CD8-positive, alpha-beta memory T cell (primary cell): ENCODE data around the gene RABGAP1L. TPM values are rescaled to one million over a fixed set of nuclear protein-coding genes. Genes with fewer than 3 reads are reported as not detected.

Experiments
- CTCF ChIA-PET: fragments of 350-600 bp; sonication (Branson Sonifier 250); formaldehyde crosslinking; loops from one replicate; lab custom pipeline; 2021; ENCODE audit warnings: antibody characterized with exemption; lab: Charles Lee
- POLR2A ChIA-PET: fragments of 350-600 bp; sonication (Branson Sonifier 250); formaldehyde crosslinking; loops from one replicate; lab custom pipeline; 2021; ENCODE audit warnings: antibody characterized with exemption; lab: Charles Lee
- DNase-seq, 5 donors: peaks; one replicate each; pipeline versions ENCODE4 v3.0.0 to v3.0.0-alpha.2; 2020 to 2022; ENCODE audit warnings: mixed read lengths in 1 of 5
- H3K27ac ChIP-seq: one replicate; pipeline ENCODE4 v1.7.0; 2013; ENCODE audit warnings: low read depth, mild to moderate bottlenecking, low read length, moderate library complexity
- H3K27me3 ChIP-seq: 2 replicates; pipeline ENCODE4 v1.7.0; 2013; ENCODE audit warnings: low read length, mild to moderate bottlenecking; ENCODE audit not compliant: insufficient read depth, poor library complexity, severe bottlenecking
- H3K36me3 ChIP-seq: 2 replicates; pipeline ENCODE4 v1.7.0; 2013; ENCODE audit warnings: mild to moderate bottlenecking, low read length, moderate library complexity; ENCODE audit not compliant: insufficient read depth
- H3K4me1 ChIP-seq: 2 replicates; pipeline ENCODE4 v1.7.0; 2013; ENCODE audit warnings: mild to moderate bottlenecking, low read length, moderate library complexity; ENCODE audit not compliant: insufficient read depth
- H3K4me3 ChIP-seq: 2 replicates; pipeline ENCODE4 v1.7.0; 2013; ENCODE audit warnings: mild to moderate bottlenecking, low read length
- H3K9me3 ChIP-seq: 2 replicates; pipeline ENCODE4 v1.7.0; 2013; ENCODE audit warnings: mild to moderate bottlenecking, low read length
- H3K27ac Mint-ChIP-seq, 8 donors: one replicate each; pipeline ENCODE4 v1.8.0; 2020 to 2021; ENCODE audit warnings: mixed read lengths in 8 of 8, mild to moderate bottlenecking in 6 of 8, inconsistent platforms in 3 of 8, moderate library complexity in 3 of 8
- H3K27me3 Mint-ChIP-seq, 2 donors: one replicate each; pipeline ENCODE4 v1.8.0; 2020 to 2021; ENCODE audit warnings: mixed read lengths in 2 of 2, mild to moderate bottlenecking in 1 of 2, moderate library complexity in 1 of 2
- H3K36me3 Mint-ChIP-seq, 3 donors: one replicate each; pipeline ENCODE4 v1.8.0; 2020 to 2021; ENCODE audit warnings: mixed read lengths in 3 of 3, inconsistent platforms in 1 of 3, mild to moderate bottlenecking in 1 of 3
- H3K4me1 Mint-ChIP-seq, 3 donors: one replicate each; pipeline ENCODE4 v1.8.0; 2020 to 2021; ENCODE audit warnings: mixed read lengths in 3 of 3, inconsistent platforms in 1 of 3, mild to moderate bottlenecking in 1 of 3
- H3K4me3 Mint-ChIP-seq, 7 donors: one replicate each; pipeline ENCODE4 v1.8.0; 2020 to 2021; ENCODE audit warnings: mixed read lengths in 7 of 7, mild to moderate bottlenecking in 6 of 7, moderate library complexity in 4 of 7, inconsistent platforms in 2 of 7
- H3K9me3 Mint-ChIP-seq, 5 donors: one replicate each; pipeline ENCODE4 v1.8.0; 2020 to 2022; ENCODE audit warnings: mixed read lengths in 5 of 5, mild to moderate bottlenecking in 3 of 5, moderate library complexity in 2 of 5, inconsistent platforms in 1 of 5
- polyA plus RNA-seq: library from polyadenylated mRNA; unstranded; fragments of 300-500 nt; fragmentation: Illumina TruSeq; gene quantifications from one replicate; pipeline ENCODE4 v1.2.3, GENCODE V29; 2021
- total RNA-seq, 2 experiments: library from RNA; stranded (reverse); gene quantifications; one replicate each; pipeline ENCODE4 v1.2.3, GENCODE V29; 2021

The RABGAP1L gene
- total and polyA plus RNA-seq, 3 experiments from 2014 or later = 41.7 to 78.5 (median 42.7) TPM

DNA sequence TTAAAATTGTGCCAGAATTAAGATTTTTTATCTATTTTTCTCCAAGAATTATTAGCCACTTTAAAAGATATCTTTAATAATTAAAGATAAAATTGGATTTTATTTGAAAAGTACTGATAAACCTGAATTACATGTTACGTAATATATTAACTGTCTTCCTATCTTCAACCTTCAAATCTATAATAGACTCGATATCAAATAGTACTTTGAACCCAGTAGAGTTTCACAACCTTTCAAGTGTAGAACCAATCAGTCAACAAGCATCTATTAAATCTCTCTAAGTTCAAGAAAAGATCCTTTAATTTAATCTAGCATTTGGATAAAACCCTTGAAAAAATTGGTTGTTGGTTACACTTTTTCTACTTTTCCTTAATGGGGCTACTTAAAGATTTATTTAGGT lies 559.9 kb downstream of the RABGAP1L start:
- H3K27me3 Mint-ChIP-seq = no peaks in the 10 kb centered on the region
- peaks cover 0 to 6% (median 3%) of the 10 kb centered on the region in 3 donors for H3K4me1 Mint-ChIP-seq
- no peaks in the 10 kb centered on the region for H3K27me3 ChIP-seq
- H3K9me3 Mint-ChIP-seq = no peaks in the 10 kb centered on the region
- ChIA-PET CTCF (no interaction called here), POLR2A (no interaction called here)
- no peak overlapping the region for H3K4me3 Mint-ChIP-seq
- no peak overlapping the region for H3K27ac Mint-ChIP-seq
- no peak overlapping the region for H3K4me3 ChIP-seq
- no peaks in the 10 kb centered on the region for H3K9me3 ChIP-seq
- no peaks in the 10 kb centered on the region for H3K36me3 ChIP-seq
- peaks cover 5 to 6% (median 5%) of the 10 kb centered on the region in 3 donors for H3K36me3 Mint-ChIP-seq
- no peak overlapping the region for H3K27ac ChIP-seq
- no peak for DNase-seq
- H3K4me1 ChIP-seq = no peaks in the 10 kb centered on the region

- POLR2A ChIA-PET = no interaction called here
- no peaks in the 10 kb centered on the region for H3K4me1 ChIP-seq
- no peak overlapping the region for H3K4me3 Mint-ChIP-seq
- CTCF ChIA-PET = no interaction called here
- no peaks in the 10 kb centered on the region for H3K9me3 Mint-ChIP-seq
- H3K27ac Mint-ChIP-seq = peak overlapping the region in 1 of 8 donors; percentile 2
- H3K27me3 Mint-ChIP-seq = no peaks in the 10 kb centered on the region
- peaks cover 0 to 8% (median 7%) of the 10 kb centered on the region in 3 donors for H3K4me1 Mint-ChIP-seq
- H3K36me3 Mint-ChIP-seq = peaks cover 4 to 6% (median 5%) of the 10 kb centered on the region in 3 donors
- no peak overlapping the region for H3K27ac ChIP-seq
- no peak overlapping the region for H3K4me3 ChIP-seq
- no peaks in the 10 kb centered on the region for H3K36me3 ChIP-seq
- DNase-seq = no peak
- no peaks in the 10 kb centered on the region for H3K9me3 ChIP-seq
- no peaks in the 10 kb centered on the region for H3K27me3 ChIP-seq
These were observed 561.3 kb downstream of the RABGAP1L start for GRCh38 chr1:174720618-174721017.

DNA sequence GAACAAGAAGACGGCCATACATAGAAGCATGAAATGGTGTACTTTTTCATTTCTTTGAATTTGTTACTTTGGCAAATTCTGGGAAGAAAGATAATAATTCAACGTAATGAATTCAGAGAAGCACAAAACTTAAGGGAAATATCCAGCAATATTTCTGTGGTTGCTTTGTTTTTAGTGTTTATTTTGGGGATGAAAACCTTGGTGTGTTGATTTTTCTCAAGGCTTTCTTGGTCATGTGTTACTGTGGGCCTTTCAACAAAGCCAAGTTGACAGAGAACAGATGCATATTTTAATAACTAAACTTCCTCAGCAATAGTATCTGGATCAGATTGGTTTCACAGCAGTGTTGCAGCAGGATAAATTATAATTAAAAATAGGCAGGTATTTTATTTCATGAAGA lies 561.9 kb downstream of the RABGAP1L start:
- peaks cover 4 to 6% (median 5%) of the 10 kb centered on the region in 3 donors for H3K36me3 Mint-ChIP-seq
- no peaks in the 10 kb centered on the region for H3K9me3 Mint-ChIP-seq
- Histone ChIP-seq H3K4me1 (no peaks in the 10 kb centered on the region), H3K4me3 (no peak overlapping the region), H3K27me3 (no peaks in the 10 kb centered on the region), H3K36me3 (no peaks in the 10 kb centered on the region), H3K9me3 (no peaks in the 10 kb centered on the region), H3K27ac (no peak overlapping the region)
- no peak overlapping the region for H3K27ac Mint-ChIP-seq
- H3K4me1 Mint-ChIP-seq = peaks cover 4 to 9% (median 8%) of the 10 kb centered on the region in 3 donors
- H3K27me3 Mint-ChIP-seq = no peaks in the 10 kb centered on the region
- ChIA-PET POLR2A (no interaction called here), CTCF (no interaction called here)
- H3K4me3 Mint-ChIP-seq = no peak overlapping the region
- DNase-seq = no peak

DNA sequence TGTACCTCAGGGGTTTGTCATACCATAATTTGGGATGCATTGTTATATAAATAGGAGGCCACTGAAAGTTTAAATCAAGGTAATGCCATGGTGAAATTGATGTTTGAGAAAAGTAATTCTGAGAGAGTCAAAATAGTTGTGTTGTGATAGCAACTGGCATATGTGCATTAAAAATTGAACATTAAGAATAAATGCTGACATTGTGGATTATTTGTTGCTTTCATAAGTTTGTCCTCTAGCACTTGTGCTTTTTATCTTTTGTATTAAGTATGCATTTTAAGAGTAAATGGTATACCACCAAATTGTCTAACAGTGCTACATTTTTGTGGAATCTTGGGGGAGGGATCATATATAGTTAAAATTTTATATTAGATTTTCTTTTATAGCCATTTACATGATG lies 564.5 kb downstream of the RABGAP1L start:
- Mint-ChIP-seq H3K27ac (no peak overlapping the region), H3K27me3 (no peaks in the 10 kb centered on the region), H3K36me3 (peaks cover 3 to 5% (median 4%) of the 10 kb centered on the region in 3 donors), H3K4me1 (peaks cover 5 to 7% (median 6%) of the 10 kb centered on the region in 3 donors), H3K9me3 (no peaks in the 10 kb centered on the region), H3K4me3 (no peak overlapping the region)
- no peaks in the 10 kb centered on the region for H3K36me3 ChIP-seq
- H3K27ac ChIP-seq = no peak overlapping the region
- ChIA-PET POLR2A (no interaction called here), CTCF (no interaction called here)
- no peaks in the 10 kb centered on the region for H3K4me1 ChIP-seq
- H3K9me3 ChIP-seq = no peaks in the 10 kb centered on the region
- DNase-seq = no peak
- H3K27me3 ChIP-seq = no peaks in the 10 kb centered on the region
- no peak overlapping the region for H3K4me3 ChIP-seq

DNA sequence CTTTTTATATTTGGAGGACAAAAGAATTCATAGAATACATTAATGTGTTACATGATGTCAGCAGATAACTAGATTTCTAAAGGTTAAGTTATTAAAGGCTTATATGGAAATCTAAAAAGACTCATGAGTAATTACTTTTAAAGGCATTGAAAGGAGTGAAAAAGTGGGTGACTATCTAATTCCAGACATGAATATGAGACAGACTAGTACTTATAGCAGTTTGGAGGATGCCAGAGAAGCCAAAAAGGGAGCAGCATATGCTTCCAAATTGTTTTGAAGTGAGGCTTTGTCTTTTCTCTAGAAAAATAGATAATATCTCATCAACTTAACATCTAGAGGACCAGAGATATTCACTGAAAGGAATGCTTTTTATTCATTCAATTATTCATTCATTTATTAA lies 564.9 kb downstream of the RABGAP1L start:
- Mint-ChIP-seq H3K36me3 (peaks cover 4% of the 10 kb centered on the region in 3 donors), H3K4me1 (peaks cover 5 to 7% (median 6%) of the 10 kb centered on the region in 3 donors), H3K27ac (no peak overlapping the region), H3K9me3 (no peaks in the 10 kb centered on the region), H3K27me3 (no peaks in the 10 kb centered on the region), H3K4me3 (no peak overlapping the region)
- ChIA-PET CTCF (no interaction called here), POLR2A (no interaction called here)
- no peaks in the 10 kb centered on the region for H3K9me3 ChIP-seq
- no peak overlapping the region for H3K4me3 ChIP-seq
- H3K27ac ChIP-seq = no peak overlapping the region
- no peaks in the 10 kb centered on the region for H3K36me3 ChIP-seq
- H3K27me3 ChIP-seq = no peaks in the 10 kb centered on the region
- no peak for DNase-seq
- H3K4me1 ChIP-seq = no peaks in the 10 kb centered on the region

DNA sequence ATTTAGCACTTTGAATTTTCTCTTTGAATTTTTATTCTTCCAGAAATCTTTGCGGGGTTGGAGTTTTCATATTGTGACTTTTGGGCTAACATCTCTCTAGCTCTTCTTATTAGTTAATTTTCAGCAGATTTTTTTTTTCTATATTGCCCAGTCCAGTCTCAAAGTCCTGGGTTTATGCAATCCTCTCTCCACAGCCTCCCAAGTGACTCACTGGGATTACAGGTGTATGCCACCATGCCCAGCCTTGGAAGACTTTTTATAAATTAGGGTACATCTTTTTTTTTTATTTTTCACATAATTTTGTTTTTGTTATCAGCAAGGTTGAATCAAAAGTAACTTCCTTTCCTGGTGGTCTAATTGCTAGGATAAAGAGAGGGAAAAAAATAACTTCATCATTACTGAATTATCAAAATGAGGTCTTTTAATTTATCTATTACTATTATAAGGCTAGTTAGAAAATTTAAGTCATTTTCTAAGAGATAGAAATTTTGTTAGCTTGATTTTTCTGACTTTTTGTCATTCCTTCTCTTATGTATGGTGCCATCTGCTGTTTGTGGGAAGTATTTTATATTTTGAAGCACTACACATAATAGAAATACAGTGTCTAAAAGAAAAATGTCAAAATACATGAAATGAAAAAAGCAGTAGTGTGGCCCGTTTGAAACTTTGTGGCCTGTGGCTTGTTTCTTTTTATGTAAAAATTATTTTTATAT lies 567.0 kb downstream of the RABGAP1L start:
- no peaks in the 10 kb centered on the region for H3K9me3 Mint-ChIP-seq
- H3K27me3 Mint-ChIP-seq = no peaks in the 10 kb centered on the region
- CTCF ChIA-PET = interaction anchor here (1.8 kb wide), 1 partner anchor 464 kb away, joined by 8 read pairs; no protein-coding TSS in a partner anchor
- Histone ChIP-seq H3K4me3 (no peak overlapping the region), H3K4me1 (no peaks in the 10 kb centered on the region), H3K27ac (no peak overlapping the region), H3K36me3 (no peaks in the 10 kb centered on the region), H3K9me3 (no peaks in the 10 kb centered on the region), H3K27me3 (no peaks in the 10 kb centered on the region)
- H3K36me3 Mint-ChIP-seq = peaks cover 0 to 9% (median 6%) of the 10 kb centered on the region in 3 donors
- no peak for DNase-seq
- no peak overlapping the region for H3K27ac Mint-ChIP-seq
- POLR2A ChIA-PET = no interaction called here
- no peak overlapping the region for H3K4me3 Mint-ChIP-seq
- H3K4me1 Mint-ChIP-seq = peaks cover 3 to 7% (median 6%) of the 10 kb centered on the region in 3 donors

GRCh38 chr1:174726880-174727585 lies 567.7 kb downstream of the RABGAP1L start:
- Histone ChIP-seq H3K4me3 (no peak overlapping the region), H3K27me3 (no peaks in the 10 kb centered on the region), H3K27ac (no peak overlapping the region), H3K4me1 (no peaks in the 10 kb centered on the region), H3K36me3 (no peaks in the 10 kb centered on the region), H3K9me3 (no peaks in the 10 kb centered on the region)
- CTCF ChIA-PET = interaction anchor here (1.8 kb wide), 1 partner anchor 465 kb away, joined by 8 read pairs; no protein-coding TSS in a partner anchor
- no peaks in the 10 kb centered on the region for H3K9me3 Mint-ChIP-seq
- H3K27me3 Mint-ChIP-seq = no peaks in the 10 kb centered on the region
- no peak for DNase-seq
- peaks cover 3 to 7% (median 6%) of the 10 kb centered on the region in 3 donors for H3K4me1 Mint-ChIP-seq
- no peak overlapping the region for H3K4me3 Mint-ChIP-seq
- POLR2A ChIA-PET = no interaction called here
- H3K27ac Mint-ChIP-seq = no peak overlapping the region
- peaks cover 0 to 9% (median 6%) of the 10 kb centered on the region in 3 donors for H3K36me3 Mint-ChIP-seq

DNA sequence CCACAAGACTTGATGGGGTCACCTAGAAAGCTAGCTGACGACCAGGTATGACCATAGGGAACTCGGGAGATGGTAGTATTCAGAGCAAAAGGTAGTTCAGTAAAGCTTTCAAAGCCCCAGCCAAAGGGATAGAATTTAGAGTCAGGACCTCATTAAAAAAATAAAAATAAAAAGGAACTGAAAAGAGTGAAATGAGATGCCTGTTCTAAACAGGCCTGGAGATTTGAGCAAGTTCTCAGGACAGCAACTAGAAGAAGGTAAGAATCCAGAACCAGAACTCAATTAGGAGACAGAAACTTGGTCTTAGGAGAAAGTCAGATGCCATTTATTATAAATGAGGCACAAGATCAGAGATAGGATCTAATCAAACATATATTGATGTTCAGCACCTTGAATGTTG lies 575.0 kb downstream of the RABGAP1L start:
- Histone ChIP-seq H3K36me3 (no peaks in the 10 kb centered on the region), H3K4me3 (no peak overlapping the region), H3K27me3 (no peaks in the 10 kb centered on the region), H3K9me3 (no peaks in the 10 kb centered on the region), H3K4me1 (no peaks in the 10 kb centered on the region), H3K27ac (no peak overlapping the region)
- Mint-ChIP-seq H3K36me3 (peaks cover 11 to 12% (median 11%) of the 10 kb centered on the region in 3 donors), H3K27ac (no peak overlapping the region), H3K27me3 (no peaks in the 10 kb centered on the region), H3K4me3 (no peak overlapping the region), H3K9me3 (peaks cover 0 to 5% (median 0%) of the 10 kb centered on the region in 5 donors), H3K4me1 (peaks cover 9 to 19% (median 14%) of the 10 kb centered on the region in 3 donors)
- CTCF ChIA-PET = no interaction called here
- DNase-seq = no peak
- POLR2A ChIA-PET = no interaction called here
